CD4-positive, alpha-beta T cell (primary cell): Measurements from ENCODE around the gene EXOC3. TPM values are rescaled to one million over a fixed set of nuclear protein-coding genes. Genes with fewer than 3 reads are reported as not detected.

ENCODE experiments used
- ATAC-seq: fragments of 200-7000 bp; cut with Tn5 transposase; one replicate; pipeline ENCODE4 v1.10.0; 2022; ENCODE audit warnings: mild to moderate bottlenecking; ENCODE audit not compliant: poor library complexity
- CTCF ChIA-PET: fragments of 350-600 bp; sonication (Branson Sonifier 250); formaldehyde crosslinking; loops from one replicate; lab custom pipeline; 2021; ENCODE audit warnings: antibody characterized with exemption, inconsistent platforms; lab: Charles Lee
- POLR2A ChIA-PET: fragments of 350-600 bp; sonication (Branson Sonifier 250); formaldehyde crosslinking; loops from one replicate; lab custom pipeline; 2021; ENCODE audit warnings: antibody characterized with exemption, inconsistent platforms; lab: Charles Lee
- DNase-seq, 14 experiments: peaks; one replicate each; pipeline ENCODE4 v3.0.0-alpha.2; 2013 to 2020; ENCODE audit warnings: mixed read lengths in 2 of 14
- H3K27ac ChIP-seq, 2 donors: one replicate each; pipeline versions ENCODE4 v1.5.1 to v1.7.0; 2013; ENCODE audit warnings: low read length in 2 of 2, low read depth in 1 of 2, mild to moderate bottlenecking in 1 of 2
- H3K27me3 ChIP-seq, 2 experiments: 1 replicate in 1 of 2; 2 replicates in 1 of 2; pipeline versions ENCODE4 v1.6.1 to v1.7.0; 2013; ENCODE audit warnings: low read length in 2 of 2, control low read depth in 1 of 2, mild to moderate bottlenecking in 1 of 2, moderate library complexity in 1 of 2; ENCODE audit not compliant: insufficient read depth in 2 of 2, control insufficient read depth in 1 of 2
- H3K36me3 ChIP-seq: one replicate; pipeline ENCODE4 v1.6.1; 2013; ENCODE audit warnings: low read length, control low read depth; ENCODE audit not compliant: insufficient read depth
- H3K4me1 ChIP-seq: one replicate; pipeline ENCODE4 v1.6.1; 2013; ENCODE audit warnings: low read length, control low read depth; ENCODE audit not compliant: insufficient read depth
- H3K4me3 ChIP-seq: one replicate; pipeline ENCODE4 v1.5.1; 2013; ENCODE audit warnings: mild to moderate bottlenecking, low read length, moderate library complexity
- H3K9me3 ChIP-seq, 2 experiments: 1 replicate in 1 of 2; 2 replicates in 1 of 2; pipeline versions ENCODE4 v1.6.1 to v1.7.0; 2013; ENCODE audit warnings: low read length in 2 of 2, mild to moderate bottlenecking in 2 of 2, control low read depth in 1 of 2, moderate library complexity in 1 of 2; ENCODE audit not compliant: control insufficient read depth in 1 of 2, insufficient read depth in 1 of 2
- H3K27ac Mint-ChIP-seq: one replicate; pipeline ENCODE4 v1.8.0; 2020; ENCODE audit warnings: mixed read lengths
- H3K27me3 Mint-ChIP-seq: one replicate; pipeline ENCODE4 v1.8.0; 2021; ENCODE audit warnings: mixed read lengths
- H3K36me3 Mint-ChIP-seq: one replicate; pipeline ENCODE4 v1.8.0; 2021; ENCODE audit warnings: low read depth, mixed read lengths
- H3K4me1 Mint-ChIP-seq: one replicate; pipeline ENCODE4 v1.8.0; 2021; ENCODE audit warnings: low read depth, mixed read lengths
- H3K4me3 Mint-ChIP-seq: one replicate; pipeline ENCODE4 v1.8.0; 2020; ENCODE audit warnings: mild to moderate bottlenecking, mixed read lengths
- H3K9me3 Mint-ChIP-seq: one replicate; pipeline ENCODE4 v1.8.0; 2020; ENCODE audit warnings: mixed read lengths
- CTCF ChIP-seq: fragments of 200-600 bp; IDR thresholded peaks from one replicate; pipeline ENCODE4 v1.8.0; 2022; ENCODE audit warnings: antibody characterized with exemption, mild to moderate bottlenecking
- intact Hi-C, 2 experiments: fragments of 100-400 bp; cut with DNase I in 1 of 2; cut with micrococcal nuclease in 1 of 2; formaldehyde crosslinking; loops; one replicate each; pipeline versions ENCODE4 v1.15.1 to v1.9.0; 2023 to 2025; cut with DNase I, micrococcal nuclease
- total RNA-seq, 174 experiments: library from RNA in 2 of 174; stranded (reverse) in 2 of 174; gene quantifications; one replicate each; pipeline ENCODE4 v1.2.3 and lab custom pipeline; 2021 to 2026

The EXOC3 gene
- total RNA-seq, 2 experiments from 2014 or later: 82.4 to 84.1 TPM

GRCh38 chr5:513216-514100 is 70.5 kb downstream of the EXOC3 start:
- no peaks in the 10 kb centered on the region for H3K4me1 ChIP-seq
- no peak for ATAC-seq
- Mint-ChIP-seq H3K9me3 (no peaks in the 10 kb centered on the region), H3K27ac (no peak overlapping the region), H3K4me3 (no peak overlapping the region), H3K4me1 (no peaks in the 10 kb centered on the region), H3K27me3 (peaks cover 30% of the 10 kb centered on the region), H3K36me3 (no peaks in the 10 kb centered on the region)
- H3K36me3 ChIP-seq: no peaks in the 10 kb centered on the region
- H3K9me3 ChIP-seq: no peaks in the 10 kb centered on the region
- no peak overlapping the region for H3K4me3 ChIP-seq
- ChIA-PET CTCF (no interaction called here), POLR2A (no interaction called here)
- DNase-seq: no peak
- peaks cover 0 to 7% of the 10 kb centered on the region in 2 experiments for H3K27me3 ChIP-seq
- no peak overlapping the region for H3K27ac ChIP-seq
- intact Hi-C loops: no loop called here
- no peak for TF ChIP-seq CTCF

DNA sequence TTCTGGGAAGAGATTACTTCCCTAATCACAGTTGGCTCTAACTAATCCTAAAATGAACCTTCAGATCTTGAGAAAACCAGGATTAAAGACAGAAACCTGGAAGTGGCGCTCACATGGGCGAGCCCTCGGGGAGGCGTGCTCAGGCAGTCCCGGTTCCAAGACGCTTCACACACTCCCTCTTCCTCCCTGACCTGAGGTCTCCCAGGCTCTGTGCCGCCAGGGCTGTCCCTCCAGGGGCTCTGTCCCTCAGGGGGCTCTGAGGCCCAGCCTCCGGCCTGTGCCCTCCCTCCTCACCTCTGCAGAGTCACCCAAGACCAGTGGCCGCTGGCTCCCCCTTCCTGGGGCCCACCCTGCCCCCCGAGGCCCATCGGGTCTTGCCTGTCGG is 71.1 kb downstream of the EXOC3 start:
- Mint-ChIP-seq H3K27me3 (peaks cover 33% of the 10 kb centered on the region), H3K27ac (no peak overlapping the region), H3K4me1 (no peaks in the 10 kb centered on the region), H3K36me3 (no peaks in the 10 kb centered on the region), H3K4me3 (no peak overlapping the region), H3K9me3 (no peaks in the 10 kb centered on the region)
- Histone ChIP-seq H3K4me3 (no peak overlapping the region), H3K36me3 (no peaks in the 10 kb centered on the region), H3K27me3 (peaks cover 3 to 7% of the 10 kb centered on the region in 2 experiments), H3K27ac (no peak overlapping the region), H3K9me3 (no peaks in the 10 kb centered on the region), H3K4me1 (no peaks in the 10 kb centered on the region)
- DNase-seq (no peak), ATAC-seq (no peak)
- ChIA-PET CTCF (no interaction called here), POLR2A (no interaction called here)
- TF ChIP-seq CTCF: no peak
- intact Hi-C loops: no loop called here

GRCh38 chr5:514673-515072 is 71.7 kb downstream of the EXOC3 start:
- H3K27ac Mint-ChIP-seq: no peak overlapping the region
- DNase-seq (no peak), ATAC-seq (no peak)
- TF ChIP-seq CTCF: no peak
- Histone ChIP-seq H3K27ac (no peak overlapping the region), H3K9me3 (no peaks in the 10 kb centered on the region), H3K36me3 (no peaks in the 10 kb centered on the region), H3K27me3 (peaks cover 7% of the 10 kb centered on the region in 2 experiments), H3K4me1 (no peaks in the 10 kb centered on the region), H3K4me3 (no peak overlapping the region)
- CTCF ChIA-PET: no interaction called here
- no peaks in the 10 kb centered on the region for H3K36me3 Mint-ChIP-seq
- no peaks in the 10 kb centered on the region for H3K9me3 Mint-ChIP-seq
- POLR2A ChIA-PET: no interaction called here
- no peak overlapping the region for H3K4me3 Mint-ChIP-seq
- H3K4me1 Mint-ChIP-seq: no peaks in the 10 kb centered on the region
- intact Hi-C loops: no loop called here
- H3K27me3 Mint-ChIP-seq: peaks cover 36% of the 10 kb centered on the region
